NCI-H1105 treated with DMSO at 0.1 percent for 48 hours (cell line): ENCODE results near the gene TMA16.
"Not testable (repeated sequence)": the region's sequence is repeated elsewhere in the genome, so short reads cannot be mapped to it uniquely, and the experiment has no call there.

Experiments
- DNase-seq: peaks from one replicate; lab custom pipeline; 2025; lab: John Stamatoyannopoulos, UW

The TMA16 gene

GRCh38 chr4:163494360-163495241, at the start of gene TMA16:
Gene TMA16, plus strand, starts transcription at chr4:163494690. Its CDS starts 112 bp downstream, at chr4:163494802.
- peak; percentile 69 for DNase-seq

DNA sequence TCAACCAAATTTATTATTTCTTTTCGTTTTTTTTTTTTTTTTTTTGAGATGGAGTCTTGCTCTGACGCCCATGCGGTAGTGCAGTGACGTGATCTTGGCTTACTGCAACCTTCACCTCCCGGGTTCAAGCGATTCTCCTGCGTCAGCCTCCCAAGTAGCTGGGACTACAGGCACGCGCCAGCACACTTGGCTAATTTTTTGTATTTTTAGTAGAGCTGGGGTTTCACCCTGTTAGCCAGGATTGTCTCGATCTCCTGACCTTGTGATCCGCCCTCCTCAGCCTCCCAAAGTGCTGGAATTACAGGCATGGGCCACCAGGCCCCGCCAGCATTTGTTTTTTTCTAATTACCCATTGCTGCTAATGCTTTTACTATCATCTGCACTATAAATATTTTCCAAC, 47.5 kb upstream of the TMA16 start:
- not testable (repeated sequence) for DNase-seq

DNA sequence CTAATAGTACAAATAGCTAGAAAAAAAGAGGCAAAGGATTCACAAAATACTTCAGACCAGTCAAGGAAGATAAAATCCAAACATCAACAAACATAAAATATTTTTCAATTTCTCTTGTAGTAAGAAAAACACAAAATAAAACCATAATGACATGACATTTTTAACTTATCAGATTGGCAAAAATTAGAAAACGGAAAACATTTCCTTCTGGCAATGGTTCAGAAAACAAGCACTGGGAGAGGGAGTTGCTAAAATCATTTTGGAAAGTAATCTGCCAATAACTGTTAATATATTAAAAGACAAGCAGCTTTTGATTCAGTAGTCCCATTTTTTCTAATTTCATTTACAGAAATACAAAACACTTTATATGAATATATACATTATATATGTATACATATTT, 47.0 kb upstream of the TMA16 start:
- DNase-seq = no peak

DNA sequence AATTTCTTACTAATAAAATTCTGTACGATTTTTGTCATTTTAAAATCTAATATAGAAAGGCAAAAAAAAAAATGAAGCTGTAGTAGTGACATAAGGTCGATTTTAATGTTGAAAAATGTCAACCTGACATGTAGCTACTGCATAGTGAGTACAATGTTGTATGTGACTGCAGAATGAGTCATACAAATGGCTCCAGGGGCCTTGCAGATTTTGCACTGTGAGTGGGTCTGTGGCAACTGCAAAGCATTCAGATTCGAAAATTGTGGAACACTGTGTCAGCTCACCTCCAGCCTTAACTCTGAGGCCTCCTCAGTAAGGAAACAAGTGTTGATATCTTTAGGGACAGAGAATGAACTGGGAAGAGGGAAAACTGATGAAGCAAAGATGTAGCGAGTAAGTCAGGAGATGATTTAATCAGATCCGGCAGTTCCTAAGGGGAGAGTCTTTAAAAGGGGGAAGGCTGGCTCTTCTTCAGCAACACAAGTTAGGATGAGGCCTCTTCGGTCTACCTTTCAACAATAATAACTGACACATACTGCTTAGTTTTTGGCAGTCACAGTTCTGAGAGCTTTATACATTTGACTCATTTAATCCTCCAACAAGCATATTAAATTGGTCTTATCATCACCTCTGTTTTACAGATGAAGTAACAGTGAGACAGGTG, 45.8 kb upstream of the TMA16 start:
- no peak for DNase-seq

DNA sequence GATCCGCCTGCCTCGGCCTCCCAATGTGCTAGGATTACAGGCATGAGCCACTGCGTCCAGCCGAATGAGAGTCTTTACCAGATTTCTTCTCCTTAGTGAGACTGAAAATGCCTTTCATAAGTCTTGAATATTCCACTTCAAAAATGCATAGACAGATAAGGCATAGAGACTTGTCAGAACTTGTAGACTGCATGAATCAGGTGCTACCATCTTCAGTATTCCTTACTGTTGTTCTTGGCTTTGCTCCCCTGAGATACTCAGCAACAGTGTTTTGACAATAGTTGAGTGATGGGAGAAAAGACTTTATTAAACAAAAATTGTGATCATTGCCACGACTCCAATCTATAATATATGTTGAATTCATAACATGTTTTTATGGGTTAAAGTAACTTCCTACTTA, 31.9 kb upstream of the TMA16 start:
- DNase-seq = no peak

DNA sequence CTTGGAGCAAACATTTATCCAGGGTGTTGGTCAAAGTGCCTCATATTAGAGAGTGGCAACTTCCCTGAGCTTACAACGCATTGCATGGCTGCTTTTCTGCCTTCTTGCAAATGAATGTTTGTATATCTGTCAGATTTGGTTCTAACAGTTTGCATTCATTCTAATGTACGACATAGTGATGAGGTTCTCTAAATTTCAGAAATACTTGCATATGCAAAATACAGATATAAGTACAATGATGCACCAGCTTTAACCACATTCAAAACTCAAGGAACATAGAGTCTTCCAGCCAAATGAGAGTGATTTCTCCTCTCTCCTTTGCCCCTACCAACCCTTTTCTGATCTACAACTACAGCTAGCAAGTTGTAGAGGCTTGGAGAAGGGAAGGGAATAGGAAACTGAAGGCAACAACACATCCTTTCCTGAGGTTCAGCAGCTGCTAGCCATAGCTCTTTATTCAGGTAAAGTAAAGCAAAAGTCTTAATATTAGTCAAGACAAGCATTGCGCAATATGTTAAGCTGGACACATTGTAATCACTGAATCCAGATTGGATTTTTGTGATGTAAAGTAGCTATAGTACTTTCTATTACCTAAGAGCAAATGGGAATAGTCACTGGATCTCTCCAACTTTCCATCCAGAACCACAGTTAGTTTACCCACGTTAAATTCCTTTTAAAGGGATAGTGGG, 27.3 kb upstream of the TMA16 start:
- no peak for DNase-seq

- DNase-seq = no peak
These were observed 24.1 kb upstream of the TMA16 start for GRCh38 chr4:163470391-163470790.

DNA sequence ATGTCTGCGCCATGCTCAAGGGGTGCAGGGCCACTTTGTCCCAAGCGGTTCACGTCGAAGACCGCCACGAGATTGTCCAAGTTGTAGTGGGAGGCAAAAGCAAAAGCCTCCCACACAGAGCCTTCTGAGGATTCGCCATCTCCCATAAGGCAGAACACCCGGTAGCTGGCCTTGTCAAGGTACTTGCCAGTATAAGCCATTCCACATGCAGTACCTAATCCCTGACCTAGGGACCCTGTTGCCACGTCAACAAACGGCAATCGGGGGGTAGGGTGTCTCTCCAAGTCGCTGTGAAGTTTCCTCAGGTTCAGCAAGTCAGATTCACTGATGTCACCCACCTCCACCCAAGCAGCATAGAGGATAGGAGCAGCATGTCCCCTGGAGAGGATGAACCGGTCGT, 21.4 kb upstream of the TMA16 start:
- no peak for DNase-seq

- DNase-seq = no peak
These were observed 20.9 kb upstream of the TMA16 start, which contains the start of gene TKTL2 for GRCh38 chr4:163473576-163473975. Gene TKTL2, minus strand, starts transcription at chr4:163473754. Its CDS starts 20 bp downstream, at chr4:163473734.

GRCh38 chr4:163474027-163474426, 20.5 kb upstream of the TMA16 start:
- no peak for DNase-seq

GRCh38 chr4:163476761-163477438, 17.6 kb upstream of the TMA16 start:
- DNase-seq = no peak

GRCh38 chr4:163482190-163482589, 12.3 kb upstream of the TMA16 start:
- no peak for DNase-seq

- no peak for DNase-seq
These were observed 9.6 kb upstream of the TMA16 start for GRCh38 chr4:163484906-163485305.

DNA sequence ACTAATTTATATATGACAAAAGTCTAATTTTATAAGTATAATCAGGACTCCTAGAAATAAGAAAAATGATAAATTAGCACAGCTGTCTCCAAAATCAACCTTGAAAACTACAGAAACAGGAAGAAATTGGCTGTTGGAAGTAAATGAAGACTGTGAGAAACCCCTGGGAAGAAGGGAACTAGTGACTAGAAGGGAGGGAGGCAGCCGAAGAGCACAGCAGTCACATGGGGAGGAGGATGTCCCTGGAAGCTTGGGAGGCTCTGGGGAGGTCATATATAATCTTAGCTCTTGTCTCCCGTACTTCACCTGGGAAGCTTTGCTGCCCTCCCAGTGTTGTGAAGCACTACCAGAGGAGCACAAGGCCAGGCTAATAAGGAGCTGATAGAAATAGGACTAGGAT, 8.9 kb upstream of the TMA16 start:
- no peak for DNase-seq

GRCh38 chr4:163486321-163486720, 8.2 kb upstream of the TMA16 start:
- DNase-seq = no peak

DNA sequence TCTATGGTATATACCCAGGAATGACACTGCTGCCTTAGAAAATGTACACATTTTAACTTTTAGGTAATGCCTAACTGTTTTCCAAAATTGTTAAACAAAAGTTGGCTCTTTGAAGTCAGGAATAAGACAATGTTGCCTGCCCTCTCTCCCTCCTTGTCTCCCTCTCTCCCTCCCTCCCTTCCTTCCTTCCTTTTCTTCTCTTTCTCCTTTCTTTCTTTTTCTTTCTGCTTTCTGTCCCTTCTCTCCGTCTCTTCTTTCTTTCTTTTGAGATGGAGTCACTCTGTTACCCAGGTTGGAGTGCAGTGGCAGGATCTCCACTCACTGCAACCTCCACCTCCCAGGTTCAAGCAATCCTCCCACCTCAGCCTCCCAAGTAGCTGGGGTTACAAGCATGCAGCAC, 4.6 kb upstream of the TMA16 start:
- DNase-seq = no peak

GRCh38 chr4:163492951-163493504, 1.5 kb upstream of the TMA16 start:
- no peak for DNase-seq

DNA sequence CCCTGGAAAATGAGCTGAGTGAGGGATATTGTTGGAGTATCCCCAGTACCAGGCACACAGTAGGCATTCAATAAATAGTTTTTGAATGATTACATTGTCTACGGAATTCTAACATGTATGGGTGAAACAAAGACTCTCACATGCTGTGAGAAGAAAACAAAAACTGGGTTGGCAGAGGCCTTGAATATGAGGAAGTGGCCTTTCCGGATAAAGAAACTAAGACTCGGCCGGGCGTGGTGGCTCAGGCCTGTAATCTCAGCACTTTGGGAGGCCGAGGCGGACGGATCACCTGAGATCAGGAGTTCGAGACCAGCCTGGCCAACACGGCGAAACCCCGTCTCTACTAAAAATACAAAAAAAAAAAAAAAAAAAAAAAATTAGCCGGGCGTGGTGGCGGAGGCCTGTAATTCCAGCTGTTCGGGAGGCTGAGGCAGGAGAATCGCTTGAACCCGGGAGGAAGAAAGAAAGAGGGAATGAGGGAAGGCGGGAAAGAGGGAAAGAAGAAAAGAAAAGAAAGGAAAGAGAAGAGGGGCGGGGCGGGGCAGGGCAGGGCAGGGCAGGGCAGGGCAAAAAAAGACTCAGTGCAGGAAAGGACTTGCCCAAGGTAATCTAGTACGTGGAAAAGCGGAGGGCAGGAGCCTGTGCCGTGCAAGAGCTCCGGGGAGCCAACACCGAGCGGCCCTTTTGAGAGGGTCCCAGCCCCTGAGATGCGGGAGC, 689 bp upstream of the TMA16 start:
- no peak for DNase-seq

DNA sequence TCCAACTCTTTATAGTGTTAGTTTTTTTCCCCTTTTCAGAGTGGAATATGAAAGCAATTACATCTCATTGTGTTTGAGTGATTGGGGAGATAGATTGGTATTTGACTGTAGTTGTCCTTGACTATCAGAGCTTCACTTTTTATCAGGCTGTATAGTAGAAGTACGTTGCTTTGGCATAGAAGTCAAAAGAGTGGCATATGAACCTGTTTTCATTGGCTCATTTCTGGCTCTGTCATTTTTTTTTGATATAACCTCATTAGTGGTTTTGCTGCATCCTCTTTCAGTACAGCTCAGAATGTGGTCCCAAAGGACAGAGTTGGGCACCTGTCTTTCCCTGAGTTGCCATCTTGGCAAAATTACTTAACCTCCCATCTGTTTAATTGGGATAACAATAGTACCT, 1.4 kb downstream of the TMA16 start:
- no peak for DNase-seq

- DNase-seq = no peak
These were observed 6.1 kb downstream of the TMA16 start for GRCh38 chr4:163500586-163500985.

DNA sequence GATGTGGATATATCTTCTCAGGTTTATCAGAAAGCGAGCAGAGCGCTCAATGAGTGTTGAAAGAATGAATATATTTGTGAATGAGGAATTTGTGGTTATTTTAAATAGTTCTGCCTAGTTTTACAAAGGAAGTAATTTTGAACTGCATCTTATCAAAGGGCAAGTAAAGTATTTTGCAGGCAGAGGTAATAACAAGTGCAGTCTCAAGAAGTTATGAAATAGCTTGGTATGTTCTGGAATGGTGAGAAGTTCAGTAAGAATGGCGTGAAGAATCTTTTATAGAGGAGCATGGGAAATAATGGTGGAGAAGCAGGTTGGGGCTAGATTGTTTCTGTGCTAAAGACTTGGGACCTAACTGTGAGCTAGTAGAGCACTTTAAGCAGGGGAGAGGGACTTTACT, 10.9 kb downstream of the TMA16 start:
- DNase-seq = no peak
